OCI-LY7 (cell line): ENCODE data around the gene CD58.
"Not testable (repeated sequence)": the region's sequence is repeated elsewhere in the genome, so short reads cannot be mapped to it uniquely, and the experiment has no call there.

Experiments
- CTCF ChIP-seq: fragments of 200-600 bp; sonication (generic); conservative IDR thresholded peaks from 2 replicates; pipeline ENCODE4 v1.5.1; 2014; ENCODE audit warnings: mild to moderate bottlenecking, antibody characterized with exemption, low read length, moderate library complexity, mixed read lengths
- EZH2phosphoT487 ChIP-seq: fragments of 200-600 bp; sonication (generic); IDR thresholded peaks from 2 replicates; pipeline ENCODE4 v1.6.1; 2018; ENCODE audit warnings: low read depth, borderline replicate concordance, mild to moderate bottlenecking, mixed run types, antibody characterized with exemption, low read length, moderate library complexity, mixed read lengths

GRCh38 chr1:116595065-116595840 lies 24.4 kb upstream of the CD58 start:
- TF ChIP-seq CTCF: peak; percentile 50
- TF ChIP-seq EZH2phosphoT487: not testable (repeated sequence)
